Hepatocyte (in vitro differentiated cells): ENCODE results near the gene HYI.

Experiments
- CTCF ChIP-seq: fragments of 200-600 bp; sonication (generic); IDR thresholded peaks from 2 replicates; pipeline ENCODE4 v1.5.1; 2016; ENCODE audit warnings: antibody characterized with exemption, mild to moderate bottlenecking; ENCODE audit not compliant: poor library complexity
- EZH2 ChIP-seq: fragments of 200-600 bp; sonication (generic); IDR thresholded peaks from 2 replicates; pipeline ENCODE4 v1.6.1; 2016; ENCODE audit warnings: antibody characterized with exemption, mild to moderate bottlenecking, borderline replicate concordance
- EZH2phosphoT487 ChIP-seq: fragments of 200-600 bp; sonication (generic); IDR thresholded peaks from one replicate; pipeline ENCODE4 v1.6.1; 2018; ENCODE audit warnings: antibody characterized with exemption, mild to moderate bottlenecking, low read depth, moderate library complexity; ENCODE audit not compliant: unreplicated experiment, severe bottlenecking

GRCh38 chr1:43415901-43416300 is 37.8 kb downstream of the HYI start:
- TF ChIP-seq CTCF (no peak), EZH2 (no peak), EZH2phosphoT487 (no peak)
